Thoracic aorta (tissue), 2 donors: ENCODE measurements around the gene TNFRSF4. TPM values are rescaled to one million over a fixed set of nuclear protein-coding genes. Genes with fewer than 3 reads are reported as not detected.
A peak's percentile ranks its signal among the peaks of the same experiment; 100 is the strongest.

Experiments used
- ATAC-seq: fragments of 150-250 bp; one replicate; pipeline ENCODE4 v1.8.0; 2017; ENCODE audit warnings: low read depth; ENCODE audit not compliant: insufficient number of reproducible peaks, low FRiP score
- DNase-seq: peaks from one replicate; pipeline ENCODE4 v3.0.0-alpha.2; 2020; ENCODE audit warnings: low spot score
- H3K27ac ChIP-seq, 2 donors: fragments of 200-600 bp; sonication (generic); 1 replicate in 1 of 2; 2 replicates in 1 of 2; pipeline ENCODE4 v1.5.1; 2016; ENCODE audit warnings: mild to moderate bottlenecking in 2 of 2, moderate library complexity in 2 of 2
- H3K27me3 ChIP-seq: fragments of 200-600 bp; sonication (generic); replicated peaks from 2 replicates; pipeline ENCODE4 v1.6.0; 2016; ENCODE audit warnings: mild to moderate bottlenecking; ENCODE audit not compliant: insufficient read depth
- H3K36me3 ChIP-seq: fragments of 200-600 bp; sonication (generic); one replicate; pipeline ENCODE4 v1.5.1; 2016
- H3K4me1 ChIP-seq, 2 donors: fragments of 200-600 bp; sonication (generic); 1 replicate in 1 of 2; 2 replicates in 1 of 2; pipeline versions ENCODE4 v1.5.1 to v1.6.0; 2016; ENCODE audit warnings: low read depth in 2 of 2, mild to moderate bottlenecking in 1 of 2; ENCODE audit not compliant: control insufficient read depth in 1 of 2
- H3K4me3 ChIP-seq: fragments of 200-600 bp; sonication (generic); 2 replicates; pipeline ENCODE4 v1.5.1; 2016; ENCODE audit warnings: mild to moderate bottlenecking
- H3K9me3 ChIP-seq: fragments of 200-600 bp; sonication (generic); 2 replicates; pipeline ENCODE4 v1.5.1; 2016
- CTCF ChIP-seq: fragments of 200-600 bp; sonication (generic); IDR thresholded peaks from one replicate; pipeline ENCODE4 v1.5.1; 2019; ENCODE audit warnings: antibody characterized with exemption
- total RNA-seq, 2 donors: library from RNA; depleted of rRNA; stranded (reverse); fragments of >200 nt; gene quantifications; one replicate each; pipeline versions ENCODE4 v1.1.0 to v1.2.3, GENCODE V29; 2016

Gene TNFRSF4
- total RNA-seq, 2 donors from 2014 or later = 1.8 TPM; not detected in 1

- TF ChIP-seq CTCF = no peak
- peak overlapping the region; percentile 47 for H3K4me3 ChIP-seq
- H3K9me3 ChIP-seq = no peaks in the 10 kb centered on the region
- peaks cover 4% of the 10 kb centered on the region for H3K27me3 ChIP-seq
- no peak for ATAC-seq
- no peaks in the 10 kb centered on the region for H3K36me3 ChIP-seq
- DNase-seq = no peak
- H3K4me1 ChIP-seq = peaks cover 8 to 20% of the 10 kb centered on the region in 2 donors
- no peak overlapping the region for H3K27ac ChIP-seq
Observed at GRCh38 chr1:1205769-1206375, 8.1 kb downstream of the TNFRSF4 start.

GRCh38 chr1:1204998-1205768 is 8.8 kb downstream of the TNFRSF4 start:
- no peak overlapping the region for H3K27ac ChIP-seq
- ATAC-seq (no peak), DNase-seq (no peak)
- H3K4me3 ChIP-seq = no peak overlapping the region
- H3K27me3 ChIP-seq = peaks cover 4% of the 10 kb centered on the region
- H3K9me3 ChIP-seq = no peaks in the 10 kb centered on the region
- no peak for TF ChIP-seq CTCF
- H3K36me3 ChIP-seq = no peaks in the 10 kb centered on the region
- H3K4me1 ChIP-seq = peaks cover 8 to 21% of the 10 kb centered on the region in 2 donors

GRCh38 chr1:1204425-1204920 is 9.5 kb downstream of the TNFRSF4 start:
- ATAC-seq = no peak
- no peaks in the 10 kb centered on the region for H3K36me3 ChIP-seq
- H3K27ac ChIP-seq = no peak overlapping the region
- peaks cover 4% of the 10 kb centered on the region for H3K27me3 ChIP-seq
- no peak overlapping the region for H3K4me3 ChIP-seq
- no peak for TF ChIP-seq CTCF
- no peaks in the 10 kb centered on the region for H3K9me3 ChIP-seq
- H3K4me1 ChIP-seq = peaks cover 8 to 21% of the 10 kb centered on the region in 2 donors
- DNase-seq = no peak

- ATAC-seq = no peak
- H3K9me3 ChIP-seq = no peaks in the 10 kb centered on the region
- peaks cover 4% of the 10 kb centered on the region for H3K27me3 ChIP-seq
- DNase-seq = no peak
- TF ChIP-seq CTCF = no peak
- no peaks in the 10 kb centered on the region for H3K36me3 ChIP-seq
- peaks cover 8 to 21% of the 10 kb centered on the region in 2 donors for H3K4me1 ChIP-seq
- H3K4me3 ChIP-seq = no peak overlapping the region
- H3K27ac ChIP-seq = no peak overlapping the region
Observed at GRCh38 chr1:1203561-1204424, 10.2 kb downstream of the TNFRSF4 start.
